Measurements from ENCODE around the gene EP400.

DNA sequence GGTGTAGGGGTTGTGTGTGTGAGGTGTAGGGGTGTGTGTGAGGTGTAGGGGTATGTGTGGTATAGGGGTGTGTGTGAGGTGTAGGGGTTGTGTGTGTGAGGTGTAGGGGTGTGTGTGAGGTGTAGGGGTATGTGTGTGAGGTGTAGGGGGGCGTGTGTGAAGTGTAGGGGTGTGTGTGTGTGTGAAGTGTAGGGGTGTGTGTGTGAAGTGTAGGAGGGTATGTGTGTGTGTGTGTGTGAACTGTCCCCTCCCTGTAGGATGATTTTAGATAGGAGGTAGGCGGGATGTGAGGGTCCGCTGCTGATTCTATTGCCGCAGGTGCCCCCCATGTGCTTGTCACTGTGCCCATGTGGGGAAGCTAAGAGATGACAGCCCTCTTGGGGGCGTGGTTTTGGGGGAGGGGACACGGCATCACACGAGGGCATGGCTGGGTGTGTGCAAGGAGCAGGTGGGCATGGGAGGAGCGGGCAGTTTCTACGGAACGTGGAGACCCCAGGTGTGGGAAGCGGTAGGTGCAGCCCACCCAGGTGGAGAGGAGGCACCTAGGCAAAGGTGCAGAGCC lies 105.9 kb downstream of the EP400 start:
- no peak for TF ChIP-seq CTCF (IDR thresholded peaks at IDR 0.05)
- TF ChIP-seq POLR2A (IDR thresholded peaks at IDR 0.05), result no peak

Data from adrenal gland (tissue), 5 donors.